NCI-H524 treated with DMSO at 0.1 percent for 48 hours (cell line): Measurements from ENCODE around the gene KIF24.
"Not testable (repeated sequence)": the region's sequence is repeated elsewhere in the genome, so short reads cannot be mapped to it uniquely, and the experiment has no call there.

Source experiments
- DNase-seq: peaks from one replicate; lab custom pipeline; 2025; lab: John Stamatoyannopoulos, UW

Gene KIF24

DNA sequence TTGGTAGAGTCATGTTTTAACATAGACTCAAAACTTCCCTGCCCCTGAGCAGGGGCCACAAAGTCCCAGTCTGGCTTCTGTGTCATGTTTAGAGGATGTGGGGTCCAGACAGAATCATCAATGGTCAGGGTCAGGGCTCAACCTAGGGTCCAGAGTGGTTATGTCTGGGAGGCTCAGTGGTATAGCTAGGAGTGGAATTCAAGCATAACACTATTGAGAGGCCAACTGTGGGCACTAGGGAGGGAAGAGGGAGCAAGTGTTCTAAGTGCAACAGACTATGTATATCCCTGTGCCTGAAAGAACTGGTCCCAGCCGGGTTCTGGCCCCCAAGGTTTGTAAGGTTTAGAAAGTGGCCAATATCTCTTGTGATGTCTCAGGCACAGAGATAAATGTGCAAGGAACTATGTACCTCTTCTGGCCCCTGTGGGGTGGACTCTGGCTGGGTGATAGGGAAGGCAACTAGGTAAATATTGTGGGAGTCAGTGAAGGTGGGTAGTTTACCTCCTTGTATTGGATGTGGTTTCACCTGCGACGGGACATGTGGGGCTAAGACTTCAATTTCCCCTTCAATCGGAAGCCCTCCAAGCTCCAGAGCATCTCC, 33.6 kb upstream of the KIF24 start:
- DNase-seq: no peak

- DNase-seq: not testable (repeated sequence)
These were observed 23.9 kb upstream of the KIF24 start for GRCh38 chr9:34352957-34353356.

GRCh38 chr9:34352122-34352652, 23.1 kb upstream of the KIF24 start:
- DNase-seq: not testable (repeated sequence)

DNA sequence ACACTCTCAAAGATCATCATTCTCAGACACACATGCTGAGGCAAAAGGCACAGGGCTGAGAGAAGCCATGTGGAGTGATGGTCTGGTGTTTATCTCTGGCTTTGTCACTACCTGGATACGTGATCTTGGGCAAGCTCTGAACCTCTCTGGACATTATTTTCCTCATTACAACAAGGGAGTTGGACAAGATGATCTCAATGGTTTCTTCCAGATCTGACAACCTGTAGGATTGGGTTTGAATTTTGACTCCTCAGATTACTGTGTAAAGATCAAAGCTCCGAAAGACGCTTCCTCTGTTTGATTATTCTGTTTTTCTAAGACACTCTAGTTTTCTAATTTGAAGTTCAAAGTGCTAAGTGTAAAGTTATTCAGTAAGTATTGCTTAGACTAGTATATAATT, 20.3 kb upstream of the KIF24 start:
- no peak for DNase-seq

DNA sequence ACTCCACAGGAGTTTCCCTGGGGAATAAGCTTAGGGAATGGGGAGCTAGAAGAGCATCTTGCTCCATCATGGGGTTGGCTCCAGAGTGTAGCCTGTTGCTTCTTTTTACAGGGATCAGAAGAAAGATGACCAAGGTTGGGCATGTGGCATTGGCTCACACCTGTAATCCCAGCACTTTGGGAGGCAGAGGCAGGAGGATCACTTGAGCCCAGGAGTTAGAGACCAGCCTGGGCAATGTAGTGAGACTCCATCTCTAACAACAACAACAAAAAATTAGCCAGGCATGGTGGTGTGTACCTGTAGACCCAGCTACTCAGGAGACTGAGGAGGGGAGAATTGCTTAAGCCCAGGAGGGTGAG, 18.7 kb upstream of the KIF24 start:
- no peak for DNase-seq

GRCh38 chr9:34346873-34347799, 18.1 kb upstream of the KIF24 start:
- DNase-seq: no peak

GRCh38 chr9:34343605-34344004, 14.5 kb upstream of the KIF24 start:
- DNase-seq: no peak

DNA sequence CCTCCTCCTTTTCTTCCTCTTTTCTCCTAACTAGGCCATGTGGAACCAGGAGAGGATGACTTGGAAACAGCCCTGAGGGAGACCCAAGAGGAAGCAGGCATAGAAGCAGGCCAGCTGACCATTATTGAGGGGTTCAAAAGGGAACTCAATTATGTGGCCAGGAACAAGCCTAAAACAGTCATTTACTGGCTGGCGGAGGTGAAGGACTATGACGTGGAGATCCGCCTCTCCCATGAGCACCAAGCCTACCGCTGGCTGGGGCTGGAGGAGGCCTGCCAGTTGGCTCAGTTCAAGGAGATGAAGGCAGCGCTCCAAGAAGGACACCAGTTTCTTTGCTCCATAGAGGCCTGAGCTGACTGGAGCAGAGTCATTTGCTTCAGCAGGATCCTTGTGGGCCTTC, 14.0 kb upstream of the KIF24 start:
- DNase-seq: no peak

DNA sequence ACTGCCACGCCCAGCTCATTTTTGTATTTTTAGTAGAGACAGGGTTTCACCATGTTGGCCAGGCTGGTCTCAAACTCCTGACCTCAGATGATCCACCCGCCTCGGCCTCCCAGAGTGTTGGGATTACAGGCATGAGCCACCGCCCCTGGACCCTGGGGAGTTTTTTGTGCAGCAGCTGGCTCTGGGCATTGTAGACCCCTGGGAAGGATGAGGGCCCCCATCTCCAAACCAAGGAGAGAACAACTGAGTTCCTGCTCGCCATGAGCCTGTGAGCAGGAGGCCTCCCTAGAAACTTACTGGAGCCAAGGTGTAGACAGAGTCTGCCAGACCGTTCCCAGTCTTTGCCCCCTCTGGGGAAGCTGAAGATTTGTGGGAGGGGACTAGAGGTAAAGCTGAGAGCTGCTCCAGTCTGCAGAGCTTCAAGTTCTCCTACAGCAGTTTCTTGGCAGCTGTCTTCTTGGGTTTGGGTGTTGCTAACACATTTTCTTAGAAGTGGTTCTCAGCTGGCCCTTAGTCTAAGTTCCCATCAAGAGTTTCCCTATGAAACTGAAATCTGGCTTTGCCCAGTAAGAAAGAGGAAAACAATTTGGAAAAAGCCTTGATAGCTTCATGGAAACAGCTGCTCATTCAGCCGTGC, 12.7 kb upstream of the KIF24 start:
- DNase-seq: no peak

DNA sequence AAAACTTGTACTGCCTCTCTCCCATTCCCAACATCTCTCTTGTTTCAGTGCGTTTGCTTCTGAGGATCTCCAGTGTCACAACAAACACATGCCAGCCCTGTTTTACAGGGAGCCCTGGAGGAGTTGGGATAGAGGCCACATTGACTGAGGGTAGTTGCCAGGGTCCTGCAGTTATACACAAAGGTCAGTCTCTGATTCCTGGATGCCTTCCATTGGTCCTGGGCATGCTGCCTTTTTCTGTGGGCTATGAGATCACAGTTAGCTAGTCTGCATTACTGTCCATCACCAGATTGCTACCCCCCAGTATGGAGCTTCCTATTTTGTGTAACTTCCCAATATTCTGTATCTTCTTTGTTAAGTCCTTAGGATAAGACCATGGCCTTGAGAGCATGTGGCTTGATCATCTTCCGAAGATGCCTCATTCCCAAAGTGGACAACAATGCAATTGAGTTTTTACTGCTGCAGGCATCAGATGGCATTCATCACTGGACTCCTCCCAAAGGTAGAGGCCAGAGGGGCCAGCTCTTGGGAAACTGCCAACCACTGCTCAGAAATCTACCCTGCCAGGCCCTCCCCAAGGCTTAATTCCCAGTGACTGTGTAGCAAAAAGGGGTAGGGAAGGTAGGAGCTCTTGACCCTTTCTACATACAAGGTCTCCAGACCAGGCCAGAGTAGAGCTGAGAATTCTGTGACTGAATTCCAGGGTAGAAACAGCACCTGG, 9.8 kb upstream of the KIF24 start:
- DNase-seq: no peak

DNA sequence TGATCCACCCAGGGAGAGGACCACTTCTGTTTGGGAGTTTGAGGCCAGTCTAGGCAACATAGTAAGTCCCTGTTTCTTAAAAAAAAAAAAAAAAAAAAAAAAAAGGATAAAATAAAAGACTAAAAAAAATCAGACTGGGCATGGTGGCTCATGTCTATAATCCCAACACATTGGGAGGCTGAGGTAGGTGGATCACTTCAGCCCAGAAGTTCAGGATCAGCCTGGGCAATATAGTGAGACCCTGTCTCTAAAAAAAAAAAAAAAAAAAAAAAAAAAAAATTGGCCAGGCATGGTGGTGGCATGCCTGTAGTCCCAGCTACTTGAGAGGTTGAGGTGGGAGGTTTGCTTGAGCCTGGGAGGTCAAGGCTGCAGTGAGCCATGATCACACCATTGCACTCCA, 9.0 kb upstream of the KIF24 start:
- not testable (repeated sequence) for DNase-seq

- DNase-seq: no peak
These were observed 8.3 kb upstream of the KIF24 start for GRCh38 chr9:34337403-34337802.

DNA sequence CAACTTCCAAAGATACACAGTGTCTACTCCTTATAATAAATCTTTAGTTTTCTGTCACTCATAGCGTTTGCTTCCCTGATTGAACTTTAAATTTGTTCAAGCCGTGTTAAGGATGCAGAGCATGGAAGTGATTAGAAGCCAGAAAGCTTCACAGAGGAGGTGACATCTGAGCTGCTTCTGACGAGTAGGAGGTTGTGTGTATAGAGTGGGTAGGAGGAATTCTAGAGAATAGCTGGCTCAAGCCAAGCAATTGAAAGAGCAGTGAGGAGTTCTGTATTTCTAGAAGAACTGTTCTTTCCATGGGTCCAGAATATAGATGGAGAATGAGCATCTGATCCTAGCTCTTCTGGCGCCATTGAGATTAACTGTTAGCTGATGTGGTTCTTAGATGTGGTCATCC, 6.3 kb upstream of the KIF24 start:
- DNase-seq: no peak

DNA sequence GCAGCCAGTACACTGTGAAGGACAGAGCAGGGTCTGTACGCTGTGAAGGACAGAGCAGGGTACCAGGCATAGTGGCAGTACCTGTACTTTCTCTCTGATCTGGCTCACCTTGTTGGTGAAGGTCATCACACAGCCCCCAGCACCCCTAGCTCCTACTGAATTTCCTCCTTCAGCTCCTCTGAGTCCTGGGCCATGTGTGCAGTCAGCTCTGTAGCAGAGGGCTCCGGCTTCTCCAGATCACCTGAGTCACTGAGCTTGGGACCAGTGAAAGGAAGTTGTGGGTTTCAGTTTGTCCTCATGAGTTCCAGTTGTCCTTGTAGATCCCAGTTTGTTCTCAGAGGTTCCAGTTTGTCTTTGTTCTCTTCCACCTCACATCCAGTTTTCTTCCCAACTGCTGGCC, 5.8 kb upstream of the KIF24 start:
- no peak for DNase-seq

GRCh38 chr9:34334337-34334824, 5.3 kb upstream of the KIF24 start:
- no peak for DNase-seq

DNA sequence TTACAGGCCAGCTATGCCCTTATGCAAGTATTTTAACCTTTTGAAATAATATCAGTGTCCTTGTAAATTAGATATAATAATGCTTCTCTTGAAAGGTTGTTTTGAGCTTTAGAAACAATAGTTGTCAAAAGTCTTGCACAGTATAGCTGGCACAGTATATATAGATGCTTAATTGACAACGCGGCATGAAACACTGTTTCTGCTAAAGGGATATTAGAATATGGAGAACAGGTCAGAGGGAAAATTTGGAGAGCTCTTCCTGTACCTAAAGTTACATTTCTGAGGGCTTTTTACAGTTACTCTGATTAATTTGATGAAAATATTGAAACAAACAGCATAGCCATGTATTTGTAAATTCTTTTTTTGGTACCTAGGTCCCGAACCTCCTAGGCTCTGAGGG, 4.8 kb upstream of the KIF24 start:
- no peak for DNase-seq

DNA sequence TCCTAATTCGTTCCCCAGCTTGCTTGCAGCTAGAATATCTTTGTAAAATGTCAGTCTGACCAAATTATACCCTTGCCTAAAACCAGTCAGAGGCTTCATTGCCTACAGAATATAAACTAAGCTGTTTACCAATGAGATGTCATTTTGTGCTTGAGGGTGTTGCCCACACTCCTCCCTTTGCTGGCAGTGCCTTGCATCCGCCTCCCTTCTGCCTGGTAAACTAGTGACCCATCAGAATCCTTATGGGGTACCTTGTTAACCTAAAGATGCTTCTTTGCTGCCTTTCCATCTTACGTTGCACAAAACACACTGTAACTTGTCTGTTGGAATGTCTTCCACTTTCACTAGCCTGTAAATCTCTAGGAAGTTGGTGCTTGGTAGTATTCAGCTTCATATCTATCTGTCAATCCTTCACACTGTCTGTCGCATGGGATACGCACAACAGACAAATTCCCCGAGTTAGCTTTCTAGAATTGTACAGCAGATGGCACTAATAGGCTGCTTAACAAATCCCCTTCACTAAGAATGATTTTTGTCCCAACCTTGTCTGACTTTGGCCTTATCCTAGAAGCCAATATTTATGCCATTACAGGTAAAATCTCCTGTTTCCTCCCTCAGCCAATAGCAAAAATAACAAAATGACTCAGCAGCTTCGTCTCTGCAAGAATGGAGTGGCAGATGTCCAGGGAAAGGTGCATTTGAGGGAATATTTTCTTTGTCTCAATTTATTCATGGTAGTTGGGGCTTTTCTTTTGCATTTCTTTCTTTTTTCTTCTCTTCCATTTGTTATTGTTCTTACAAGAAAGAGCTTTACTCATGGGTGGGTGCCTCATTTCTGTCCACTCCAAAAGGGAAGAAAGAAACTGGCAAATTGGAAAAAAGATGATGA, 3.3 kb upstream of the KIF24 start:
- DNase-seq: no peak

- no peak for DNase-seq
These were observed 2.1 kb upstream of the KIF24 start for GRCh38 chr9:34331196-34331595.

GRCh38 chr9:34328500-34328986, 525 bp downstream of the KIF24 start:
- no peak for DNase-seq

- DNase-seq: no peak
These were observed 2.4 kb downstream of the KIF24 start for GRCh38 chr9:34326690-34327089.
